Astrocyte (in vitro differentiated cells and primary cell): ENCODE measurements around the gene C3orf52.

Experiments
- EZH2 ChIP-seq: IDR thresholded peaks from 2 replicates; pipeline ENCODE4 v1.6.1; 2012; ENCODE audit warnings: mild to moderate bottlenecking, low read length, inconsistent platforms; ENCODE audit not compliant: insufficient read depth
- TF ChIP-seq, protein P1 (sequence below): IDR thresholded peaks from 2 replicates; pipeline ENCODE4 v1.5.1; 2011; ENCODE audit warnings: low read depth, mild to moderate bottlenecking, inconsistent platforms, low read length, moderate library complexity; ENCODE audit not compliant: insufficient read depth

- TF ChIP-seq, protein P1, sequence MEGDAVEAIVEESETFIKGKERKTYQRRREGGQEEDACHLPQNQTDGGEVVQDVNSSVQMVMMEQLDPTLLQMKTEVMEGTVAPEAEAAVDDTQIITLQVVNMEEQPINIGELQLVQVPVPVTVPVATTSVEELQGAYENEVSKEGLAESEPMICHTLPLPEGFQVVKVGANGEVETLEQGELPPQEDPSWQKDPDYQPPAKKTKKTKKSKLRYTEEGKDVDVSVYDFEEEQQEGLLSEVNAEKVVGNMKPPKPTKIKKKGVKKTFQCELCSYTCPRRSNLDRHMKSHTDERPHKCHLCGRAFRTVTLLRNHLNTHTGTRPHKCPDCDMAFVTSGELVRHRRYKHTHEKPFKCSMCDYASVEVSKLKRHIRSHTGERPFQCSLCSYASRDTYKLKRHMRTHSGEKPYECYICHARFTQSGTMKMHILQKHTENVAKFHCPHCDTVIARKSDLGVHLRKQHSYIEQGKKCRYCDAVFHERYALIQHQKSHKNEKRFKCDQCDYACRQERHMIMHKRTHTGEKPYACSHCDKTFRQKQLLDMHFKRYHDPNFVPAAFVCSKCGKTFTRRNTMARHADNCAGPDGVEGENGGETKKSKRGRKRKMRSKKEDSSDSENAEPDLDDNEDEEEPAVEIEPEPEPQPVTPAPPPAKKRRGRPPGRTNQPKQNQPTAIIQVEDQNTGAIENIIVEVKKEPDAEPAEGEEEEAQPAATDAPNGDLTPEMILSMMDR = no peak
- TF ChIP-seq EZH2 = no peak
These were observed 43.9 kb downstream of the C3orf52 start for GRCh38 chr3:112129925-112130637.
